ENCODE measurements around the gene SCP2D1.

- TF ChIP-seq CTCF (IDR thresholded peaks at IDR 0.05), result no peak
- no peak for TF ChIP-seq POLR2A (IDR thresholded peaks at IDR 0.05)
These were observed 2.4 kb upstream of the SCP2D1 start for GRCh38 chr20:18811186-18811585.
